Loucy (cell line): ENCODE data around the gene CPVL.

Source experiments
- EZH2phosphoT487 ChIP-seq: fragments of 200-600 bp; IDR thresholded peaks from 2 replicates; pipeline ENCODE4 v1.6.1; 2018; ENCODE audit warnings: antibody characterized with exemption, mild to moderate bottlenecking, moderate library complexity, borderline replicate concordance
- TF ChIP-seq, protein P1 (sequence below): fragments of 200-600 bp; sonication (generic); conservative IDR thresholded peaks from 2 replicates; pipeline ENCODE4 v1.5.1; 2014; ENCODE audit warnings: mild to moderate bottlenecking, antibody characterized with exemption, low read length

DNA sequence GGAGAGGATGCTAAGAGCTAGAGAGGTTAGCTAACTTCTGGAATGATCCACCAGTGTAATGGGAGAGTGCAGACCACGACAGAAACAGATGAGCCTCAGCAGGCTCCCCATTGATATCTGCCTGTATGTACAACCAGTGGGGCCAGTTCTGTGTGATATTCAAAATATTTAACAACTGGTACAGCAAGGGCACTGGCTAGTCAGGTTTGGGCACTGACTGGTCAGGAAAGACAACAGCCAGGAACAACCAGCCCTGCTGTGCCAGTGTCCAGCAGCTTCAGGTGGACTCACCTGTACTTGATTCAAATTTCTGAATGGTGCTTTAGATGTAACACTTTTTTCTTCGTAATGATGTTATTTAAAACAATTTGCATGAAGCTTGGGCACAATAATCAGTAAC, 182.3 kb downstream of the CPVL start:
- TF ChIP-seq, protein P1, sequence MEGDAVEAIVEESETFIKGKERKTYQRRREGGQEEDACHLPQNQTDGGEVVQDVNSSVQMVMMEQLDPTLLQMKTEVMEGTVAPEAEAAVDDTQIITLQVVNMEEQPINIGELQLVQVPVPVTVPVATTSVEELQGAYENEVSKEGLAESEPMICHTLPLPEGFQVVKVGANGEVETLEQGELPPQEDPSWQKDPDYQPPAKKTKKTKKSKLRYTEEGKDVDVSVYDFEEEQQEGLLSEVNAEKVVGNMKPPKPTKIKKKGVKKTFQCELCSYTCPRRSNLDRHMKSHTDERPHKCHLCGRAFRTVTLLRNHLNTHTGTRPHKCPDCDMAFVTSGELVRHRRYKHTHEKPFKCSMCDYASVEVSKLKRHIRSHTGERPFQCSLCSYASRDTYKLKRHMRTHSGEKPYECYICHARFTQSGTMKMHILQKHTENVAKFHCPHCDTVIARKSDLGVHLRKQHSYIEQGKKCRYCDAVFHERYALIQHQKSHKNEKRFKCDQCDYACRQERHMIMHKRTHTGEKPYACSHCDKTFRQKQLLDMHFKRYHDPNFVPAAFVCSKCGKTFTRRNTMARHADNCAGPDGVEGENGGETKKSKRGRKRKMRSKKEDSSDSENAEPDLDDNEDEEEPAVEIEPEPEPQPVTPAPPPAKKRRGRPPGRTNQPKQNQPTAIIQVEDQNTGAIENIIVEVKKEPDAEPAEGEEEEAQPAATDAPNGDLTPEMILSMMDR: no peak
- no peak for TF ChIP-seq EZH2phosphoT487
